OCI-LY1 (cell line): Measurements from ENCODE around the gene FGF14.

ENCODE experiments used
- CTCF ChIP-seq: fragments of 200-600 bp; sonication (generic), shearing (Covaris generic); IDR thresholded peaks from 2 replicates; pipeline ENCODE4 v1.5.1; 2017; ENCODE audit warnings: mild to moderate bottlenecking, antibody characterized with exemption, low read length, moderate library complexity, mixed read lengths
- EZH2 ChIP-seq: fragments of 200-600 bp; sonication (generic), shearing (Covaris generic); IDR thresholded peaks from 2 replicates; pipeline ENCODE4 v1.8.0; 2017; ENCODE audit warnings: borderline replicate concordance, mixed run types, mild to moderate bottlenecking, antibody characterized with exemption, low read length, moderate library complexity, mixed read lengths

GRCh38 chr13:102131246-102131645, 270.6 kb downstream of the FGF14 start:
- TF ChIP-seq CTCF (no peak), EZH2 (no peak)
